Limb (tissue), 2 donors: Measurements from ENCODE around the gene ZFHX3.

ENCODE experiments used
- DNase-seq, 2 donors: peaks; one replicate each; pipeline ENCODE4 v3.0.0-alpha.2; 2016; ENCODE audit errors: extremely low spot score in 2 of 2

Gene ZFHX3

DNA sequence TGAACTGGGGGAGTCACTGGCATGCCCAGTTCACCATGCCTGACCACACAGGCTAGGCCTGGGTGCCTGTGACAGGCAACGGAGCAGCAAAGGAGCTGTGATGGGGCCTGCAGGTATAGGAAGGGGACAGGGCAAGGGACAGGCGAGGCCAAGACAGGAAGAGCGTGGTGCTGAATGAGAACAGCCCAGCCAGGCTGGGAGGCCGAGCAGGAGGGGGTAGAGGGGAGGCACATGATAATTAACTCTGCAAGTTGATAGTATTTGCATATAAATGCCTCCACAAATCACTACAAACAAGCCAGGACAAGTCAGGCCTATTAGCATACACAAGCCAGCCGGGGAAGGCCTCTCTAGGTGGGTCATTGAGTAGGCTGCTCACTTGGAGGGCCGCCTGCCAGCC lies 7.8 kb downstream of the ZFHX3 start:
- no peak for DNase-seq

- DNase-seq, result no peak
Measured at GRCh38 chr16:73037845-73038570, 9.9 kb downstream of the ZFHX3 start.

- DNase-seq, result no peak
Measured at GRCh38 chr16:73037331-73037745, 10.6 kb downstream of the ZFHX3 start.

GRCh38 chr16:73036074-73036826 lies 11.7 kb downstream of the ZFHX3 start:
- DNase-seq, result no peak

- DNase-seq, result no peak
Measured at GRCh38 chr16:73034374-73034773, 13.6 kb downstream of the ZFHX3 start.

DNA sequence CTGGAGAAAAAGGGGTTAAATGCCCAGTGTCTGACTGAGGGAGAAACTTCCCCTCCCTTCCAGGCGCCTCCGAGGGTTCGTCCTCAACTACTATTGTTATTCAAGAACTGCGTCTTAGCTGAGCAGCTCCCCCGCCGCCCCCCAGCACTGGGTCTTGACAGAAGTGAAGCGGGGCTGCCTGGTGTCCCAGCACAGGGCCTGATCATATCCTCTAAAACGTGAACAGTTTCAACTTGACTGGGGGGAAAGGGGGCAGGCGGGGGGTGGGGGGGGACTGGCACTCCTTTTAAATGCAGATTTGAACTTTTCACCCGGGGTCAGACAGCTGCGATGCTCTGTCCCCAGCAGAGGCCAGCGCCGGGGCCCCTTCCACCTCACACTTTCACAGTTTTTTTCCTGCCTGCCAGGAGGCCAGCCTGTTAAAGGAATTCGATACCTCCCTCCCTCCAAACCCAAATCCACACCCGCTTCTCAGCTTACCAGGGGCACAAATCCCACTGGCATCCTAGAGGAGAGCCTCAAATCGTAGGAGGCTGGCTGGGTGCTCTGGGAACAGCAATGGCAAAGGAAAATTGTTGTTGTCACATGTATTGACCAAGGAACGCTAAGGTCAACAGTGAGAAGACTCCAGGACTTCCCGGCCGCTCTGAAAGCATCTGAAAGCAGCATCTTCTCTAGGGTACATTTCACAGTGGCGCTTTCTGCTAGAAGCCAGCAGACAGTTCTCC lies 14.5 kb downstream of the ZFHX3 start:
- DNase-seq, result no peak

DNA sequence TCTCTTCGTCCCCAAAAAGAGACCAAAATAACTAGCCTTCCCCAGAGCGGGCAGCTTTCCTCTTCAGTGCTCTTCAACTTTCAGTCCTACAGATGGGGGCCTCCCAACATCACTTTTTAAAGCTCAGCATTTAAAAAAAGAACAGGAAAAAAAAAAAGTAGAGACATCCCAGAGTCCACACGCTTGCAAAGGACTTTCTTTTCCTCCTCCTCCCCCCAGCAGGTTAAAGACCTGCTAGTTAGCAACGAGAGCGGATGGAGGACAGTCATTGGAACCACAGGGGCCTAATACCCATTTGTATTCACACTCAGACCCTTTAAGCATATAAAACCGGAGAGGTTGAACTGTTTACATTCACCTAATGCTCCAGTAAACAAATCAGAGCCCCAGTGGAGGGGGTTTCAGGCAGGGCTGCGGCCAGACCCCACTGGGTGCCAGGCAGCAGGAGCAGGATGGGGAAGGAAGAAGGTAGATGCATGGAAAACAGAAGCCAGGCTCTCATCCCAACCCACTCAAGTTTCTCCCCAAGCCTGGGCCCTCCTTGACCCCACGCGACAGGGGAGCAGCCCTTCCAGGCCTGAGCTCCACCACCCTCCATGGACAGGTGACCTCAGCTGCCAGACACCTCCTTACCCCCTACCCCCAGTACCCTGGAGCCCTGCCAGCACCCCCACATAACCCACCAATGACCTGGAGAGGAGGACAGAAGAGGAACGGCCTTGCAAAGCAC lies 15.2 kb downstream of the ZFHX3 start:
- no peak for DNase-seq

- no peak for DNase-seq
Measured at GRCh38 chr16:73031984-73032383, 15.9 kb downstream of the ZFHX3 start.

- no peak for DNase-seq
Measured at GRCh38 chr16:73031155-73031866, 16.6 kb downstream of the ZFHX3 start.

DNA sequence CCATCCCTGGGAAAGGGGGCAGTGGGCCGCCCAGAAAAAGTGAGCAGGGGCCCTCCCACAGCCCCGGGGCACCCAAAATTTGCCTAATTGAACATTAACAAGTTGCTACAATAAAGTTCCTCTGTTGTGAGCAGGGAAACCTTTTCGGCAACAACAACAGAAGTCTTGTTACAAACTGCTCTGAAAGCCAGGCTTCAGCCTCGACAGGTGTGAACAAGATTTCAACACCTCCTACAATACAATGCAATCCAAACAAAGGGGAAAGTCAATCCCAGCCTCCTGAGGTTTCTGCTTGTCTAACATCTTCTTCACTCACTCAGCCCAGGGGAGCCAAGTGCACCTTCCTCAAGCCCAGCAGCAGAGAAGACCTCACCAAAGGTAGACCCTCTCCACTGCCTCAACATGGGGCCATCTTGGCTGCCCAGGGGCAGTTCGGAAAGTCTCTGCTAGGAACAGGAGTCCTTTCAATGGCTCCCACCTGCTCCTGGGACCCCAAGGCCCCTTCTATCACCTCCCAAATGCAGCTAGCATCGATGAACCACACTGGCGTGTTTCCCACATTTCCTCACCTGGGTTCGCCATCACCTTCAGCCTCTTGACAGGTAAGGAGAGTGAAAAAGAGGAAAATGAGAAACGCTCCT lies 19.1 kb downstream of the ZFHX3 start:
- DNase-seq, result no peak

GRCh38 chr16:73028263-73028662 lies 19.7 kb downstream of the ZFHX3 start:
- no peak for DNase-seq

- no peak for DNase-seq
Measured at GRCh38 chr16:73027685-73028111, 20.2 kb downstream of the ZFHX3 start.

DNA sequence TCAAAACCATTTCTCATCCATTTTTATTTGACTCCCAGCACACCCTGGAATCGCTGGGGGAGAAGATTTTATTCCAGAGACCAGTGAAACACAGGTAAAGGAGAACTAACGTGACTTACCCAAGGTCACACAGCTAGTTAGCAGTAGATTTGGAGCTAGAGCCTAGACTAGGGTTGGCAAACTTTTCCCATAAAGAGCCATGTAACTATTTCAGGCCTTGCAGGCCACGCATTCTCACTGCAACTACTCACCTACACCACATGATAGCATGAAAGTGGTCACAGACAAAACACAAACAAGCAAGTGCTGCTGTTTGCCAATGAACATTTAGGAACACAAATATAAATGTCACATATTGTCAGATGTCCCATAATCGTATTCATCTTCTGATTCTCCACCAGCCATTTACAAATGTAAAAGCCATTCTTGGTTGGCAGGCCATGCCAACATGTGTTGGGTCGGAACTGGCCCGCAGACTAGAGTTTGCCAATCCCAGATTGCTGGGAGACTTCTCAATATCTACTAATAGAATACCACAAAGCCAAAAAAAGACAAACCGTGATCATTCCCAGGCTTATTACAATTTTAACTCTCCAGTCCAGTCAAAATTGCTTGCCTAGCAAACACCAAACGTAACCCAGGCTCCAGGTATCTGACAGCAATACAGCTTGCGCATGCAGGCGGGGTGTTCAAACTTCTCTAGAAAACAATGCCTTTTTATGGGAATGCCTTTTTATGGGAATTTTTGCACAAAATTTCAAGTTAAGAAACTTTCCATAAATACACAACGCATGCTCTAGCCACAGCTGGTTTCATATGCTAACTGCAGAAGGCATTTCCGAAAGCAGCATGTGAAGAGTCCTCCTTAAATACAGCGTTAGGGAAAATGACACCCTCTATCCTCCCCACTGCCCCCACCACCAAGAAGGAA lies 20.9 kb downstream of the ZFHX3 start:
- no peak for DNase-seq

DNA sequence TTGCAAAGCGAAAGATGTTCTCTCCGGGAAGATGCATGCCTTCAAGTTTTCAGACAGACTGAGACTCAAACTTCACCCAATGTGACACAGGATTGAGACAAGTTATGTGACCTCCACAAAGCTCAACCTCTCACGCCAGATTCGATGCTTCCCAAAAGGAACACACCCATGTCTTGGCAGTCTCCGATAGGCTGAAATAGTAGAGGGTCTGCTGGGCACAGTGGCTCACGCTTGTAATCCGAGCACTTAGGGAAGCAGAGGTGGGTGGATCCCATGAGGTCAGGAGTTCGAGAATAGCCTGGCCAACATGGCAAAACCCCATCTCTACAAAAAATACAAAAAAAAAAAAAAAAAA lies 22.1 kb downstream of the ZFHX3 start:
- no peak for DNase-seq

DNA sequence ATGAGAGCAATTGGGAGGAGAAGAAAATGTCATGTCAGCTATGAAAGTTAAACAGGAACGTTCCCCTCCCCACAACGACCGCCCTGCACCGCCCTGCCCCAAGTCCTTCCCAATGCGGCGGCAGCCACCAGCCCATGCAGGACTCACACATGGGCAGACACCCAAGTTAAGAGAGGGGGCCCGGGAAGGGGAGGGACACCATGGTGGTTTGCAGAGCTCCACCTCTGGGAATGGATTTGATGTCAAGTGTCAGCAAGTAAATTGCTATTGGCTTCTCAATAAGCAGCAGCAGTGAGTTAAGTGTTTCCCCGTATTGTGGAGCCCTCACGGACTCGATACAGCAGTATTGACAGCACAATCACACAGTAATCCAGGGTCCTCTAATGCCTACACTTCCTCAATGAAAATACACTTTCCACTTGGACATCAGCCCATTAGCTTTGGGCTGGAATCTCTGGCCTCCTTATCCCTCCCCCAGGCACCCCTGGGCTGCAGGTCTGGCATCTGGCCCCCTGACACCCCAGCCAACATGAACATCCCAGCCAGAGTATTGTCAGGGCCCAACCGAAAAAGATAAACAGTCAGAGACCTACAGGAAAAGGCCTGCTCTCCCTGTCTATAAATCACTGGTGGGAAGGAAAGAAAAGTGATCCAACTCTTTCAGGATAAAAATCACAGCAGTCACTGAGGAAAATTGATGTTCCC lies 22.6 kb downstream of the ZFHX3 start:
- DNase-seq, result no peak

DNA sequence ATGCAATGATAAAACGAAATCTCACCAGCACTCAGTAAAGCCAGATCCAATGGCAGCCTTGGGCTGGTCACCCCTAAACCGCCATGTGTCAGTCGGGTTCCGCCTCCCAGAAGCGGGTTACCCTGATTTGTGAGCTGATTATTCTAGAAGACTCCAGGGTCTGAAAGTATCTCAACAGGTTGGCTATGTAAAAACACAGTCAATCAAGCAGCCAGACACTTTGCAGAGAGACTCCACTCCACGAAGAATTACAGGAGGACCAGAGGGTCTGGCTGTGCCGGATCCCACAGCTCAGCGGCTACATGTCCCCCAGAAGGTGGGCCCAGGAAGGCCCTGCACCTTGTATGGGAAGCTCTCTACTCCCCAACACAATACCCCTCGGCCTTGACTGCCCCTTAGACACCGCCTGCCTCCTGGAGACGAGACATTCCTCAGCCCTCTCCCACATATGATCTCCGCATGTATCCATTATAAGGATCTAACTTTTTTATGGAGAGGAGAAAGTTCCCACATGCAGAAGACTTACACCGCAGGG lies 23.3 kb downstream of the ZFHX3 start:
- DNase-seq, result no peak

DNA sequence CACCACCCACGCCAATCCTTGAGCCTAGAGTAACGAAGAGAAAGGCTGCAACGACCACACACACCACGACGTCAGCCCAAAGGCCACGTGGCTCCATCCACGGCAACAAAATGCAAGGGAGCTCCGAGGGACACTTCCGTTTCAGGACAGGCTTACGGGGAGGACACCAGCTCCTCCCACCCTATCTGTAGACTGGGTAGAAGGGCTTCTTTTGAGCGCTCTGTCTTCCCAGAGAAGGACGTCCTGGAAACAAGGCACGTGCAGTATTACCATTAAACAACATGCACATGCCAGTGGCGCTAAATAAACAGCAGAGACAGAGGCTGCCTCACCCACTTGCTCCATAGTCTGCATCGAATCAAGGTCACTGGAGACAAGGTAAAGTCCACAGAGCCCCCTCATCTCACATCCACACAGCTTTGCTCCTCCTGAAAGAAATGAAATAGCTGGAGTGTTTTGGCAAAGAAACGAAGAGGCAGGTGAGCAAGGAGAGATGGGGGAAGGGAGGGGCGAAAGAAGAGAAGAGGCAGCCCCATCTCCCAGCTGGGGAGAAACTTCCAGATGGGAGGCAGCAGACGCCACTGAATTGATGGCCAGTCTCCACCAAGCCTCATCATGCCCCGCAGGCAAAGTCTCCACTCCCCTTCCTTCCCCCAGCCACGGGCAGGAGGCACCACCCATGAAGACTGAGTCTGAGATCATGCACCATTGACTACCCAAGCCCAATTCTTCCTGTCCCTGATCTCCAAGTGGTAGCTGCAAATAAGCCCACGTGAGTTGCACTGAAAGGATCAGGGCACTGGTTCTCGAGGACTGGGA lies 24.0 kb downstream of the ZFHX3 start:
- DNase-seq, result no peak

- DNase-seq, result no peak
Measured at GRCh38 chr16:73023320-73023719, 24.6 kb downstream of the ZFHX3 start.
